PC-3 (cell line): Measurements from ENCODE around the gene MYO3B. TPM values are rescaled to one million over a fixed set of nuclear protein-coding genes. Genes with fewer than 3 reads are reported as not detected.
"Not testable (repeated sequence)": the region's sequence is repeated elsewhere in the genome, so short reads cannot be mapped to it uniquely, and the experiment has no call there.

Source experiments
- ATAC-seq: fragments of 200-7000 bp; cut with Tn5 transposase; 2 replicates; pipeline ENCODE4 v1.9.1; 2020; ENCODE audit warnings: mild to moderate bottlenecking, moderate library complexity
- BruUV-seq: library from RNA; stranded (reverse); fragments of 400-500 nt; replicated peaks from 2 replicates; lab custom pipeline; 2021; lab: Mats Ljungman, UMichigan
- CTCF ChIA-PET: fragments of 300-600 bp; sonication (Branson Sonifier 250); formaldehyde crosslinking; loops from one replicate; lab custom pipeline; 2022; ENCODE audit warnings: antibody characterized with exemption; lab: Charles Lee
- POLR2A ChIA-PET: fragments of 300-600 bp; sonication (Branson Sonifier 250); formaldehyde crosslinking; loops from one replicate; lab custom pipeline; 2022; ENCODE audit warnings: antibody characterized with exemption; ENCODE audit not compliant: unreplicated experiment; lab: Charles Lee
- DNase-seq: peaks from one replicate; pipeline ENCODE4 v3.0.0-alpha.2; 2015
- H2AFZ ChIP-seq: fragments of 300-600 bp; sonication (generic); 2 replicates; pipeline ENCODE4 v1.6.0; 2016; ENCODE audit warnings: antibody characterized with exemption, low read length
- H3F3A ChIP-seq: fragments of 300-600 bp; sonication (generic); one replicate; pipeline ENCODE4 v1.6.0; 2017; ENCODE audit warnings: antibody characterized with exemption, low read length, control low read depth, mild to moderate bottlenecking; ENCODE audit not compliant: unreplicated experiment
- H3K27ac ChIP-seq: fragments of 300-600 bp; sonication (generic); 2 replicates; pipeline ENCODE4 v1.5.1; 2016; ENCODE audit warnings: mild to moderate bottlenecking, low read length
- H3K27me3 ChIP-seq: fragments of 300-600 bp; sonication (generic); 2 replicates; pipeline ENCODE4 v1.6.1; 2016; ENCODE audit warnings: low read length, mixed read lengths
- H3K36me3 ChIP-seq: fragments of 300-600 bp; sonication (generic); 2 replicates; pipeline ENCODE4 v1.6.1; 2016; ENCODE audit warnings: low read depth, mixed run types, low read length, mixed read lengths
- H3K4me1 ChIP-seq: fragments of 300-600 bp; sonication (generic); 2 replicates; pipeline ENCODE4 v1.5.1; 2016; ENCODE audit warnings: low read length; ENCODE audit not compliant: insufficient read depth
- H3K4me2 ChIP-seq: fragments of 300-600 bp; sonication (generic); 2 replicates; pipeline ENCODE4 v1.6.0; 2016; ENCODE audit warnings: low read length
- H3K4me3 ChIP-seq: fragments of 300-600 bp; sonication (generic); 2 replicates; pipeline ENCODE4 v1.5.1; 2016; ENCODE audit warnings: mild to moderate bottlenecking, low read length, mixed read lengths
- H3K79me2 ChIP-seq: fragments of 300-600 bp; sonication (generic); 2 replicates; pipeline ENCODE4 v1.6.1; 2017; ENCODE audit warnings: low read length, mixed read lengths
- H3K9ac ChIP-seq: fragments of 300-600 bp; sonication (generic); 2 replicates; pipeline ENCODE4 v1.6.0; 2016; ENCODE audit warnings: mild to moderate bottlenecking, low read length
- H3K9me2 ChIP-seq: fragments of 300-600 bp; sonication (generic); replicated peaks from 2 replicates; pipeline ENCODE4 v1.6.1; 2016; ENCODE audit warnings: mixed run types, low read length, mixed read lengths
- H3K9me3 ChIP-seq: fragments of 300-600 bp; sonication (generic); 2 replicates; pipeline ENCODE4 v1.6.1; 2016; ENCODE audit warnings: low read length, mixed read lengths
- H4K20me1 ChIP-seq: fragments of 300-600 bp; sonication (generic); 2 replicates; pipeline ENCODE4 v1.6.1; 2016; ENCODE audit warnings: low read length, mixed read lengths
- EZH2 ChIP-seq: fragments of 300-600 bp; sonication (generic); IDR thresholded peaks from one replicate; pipeline ENCODE4 v1.6.1; 2017; ENCODE audit warnings: antibody characterized with exemption, mild to moderate bottlenecking, low read length; ENCODE audit not compliant: unreplicated experiment
- EZH2phosphoT487 ChIP-seq: fragments of 300-600 bp; sonication (generic); IDR thresholded peaks from 2 replicates; pipeline ENCODE4 v1.6.1; 2018; ENCODE audit warnings: mild to moderate bottlenecking, antibody characterized with exemption, low read length, borderline replicate concordance
- intact Hi-C: fragments of 100-400 bp; cut with micrococcal nuclease; formaldehyde crosslinking; loops from 2 replicates; pipeline ENCODE4 v1.9.0; 2023
- total RNA-seq: library from RNA; depleted of rRNA; stranded (reverse); fragments of >200 nt; gene quantifications from 2 replicates; pipeline ENCODE4 v1.2.3, GENCODE V29; 2014
- TF ChIP-seq, protein P1 (sequence below): fragments of 300-600 bp; sonication (generic); conservative IDR thresholded peaks from 2 replicates; pipeline ENCODE4 v1.5.1; 2017; ENCODE audit warnings: antibody characterized with exemption, low read depth, mild to moderate bottlenecking, low read length

The MYO3B gene
- total RNA-seq, 1 experiment from 2014 or later: 1.1 TPM

DNA sequence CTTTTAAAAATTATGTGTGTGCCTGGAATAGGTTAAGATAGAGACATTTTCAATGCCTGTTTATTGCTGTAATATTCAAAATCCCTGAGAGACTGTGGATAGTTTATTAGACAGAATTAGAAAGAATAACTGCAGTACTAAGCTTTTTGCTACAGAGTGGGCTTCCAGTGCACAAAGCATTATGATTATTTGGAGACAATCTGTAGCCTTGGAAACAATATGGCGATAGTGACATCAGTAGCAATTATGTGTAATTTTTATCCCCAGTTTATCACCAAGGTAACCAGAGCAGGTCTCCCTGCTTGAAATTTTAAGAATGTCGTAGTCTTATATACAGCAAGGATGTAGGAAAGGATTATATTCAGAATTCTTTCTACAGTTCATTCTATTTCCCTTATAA is 100.0 kb downstream of the MYO3B start:
- no peak for DNase-seq
- H3K27ac ChIP-seq: no peak overlapping the region
- H3K9me2 ChIP-seq: no peaks in the 10 kb centered on the region
- H3K4me3 ChIP-seq: no peak overlapping the region
- no peak overlapping the region for H3K4me2 ChIP-seq
- H4K20me1 ChIP-seq: no peaks in the 10 kb centered on the region
- ChIA-PET CTCF (no interaction called here), POLR2A (no interaction called here)
- no peaks in the 10 kb centered on the region for H3F3A ChIP-seq
- intact Hi-C loops: no loop called here
- TF ChIP-seq, protein P1, sequence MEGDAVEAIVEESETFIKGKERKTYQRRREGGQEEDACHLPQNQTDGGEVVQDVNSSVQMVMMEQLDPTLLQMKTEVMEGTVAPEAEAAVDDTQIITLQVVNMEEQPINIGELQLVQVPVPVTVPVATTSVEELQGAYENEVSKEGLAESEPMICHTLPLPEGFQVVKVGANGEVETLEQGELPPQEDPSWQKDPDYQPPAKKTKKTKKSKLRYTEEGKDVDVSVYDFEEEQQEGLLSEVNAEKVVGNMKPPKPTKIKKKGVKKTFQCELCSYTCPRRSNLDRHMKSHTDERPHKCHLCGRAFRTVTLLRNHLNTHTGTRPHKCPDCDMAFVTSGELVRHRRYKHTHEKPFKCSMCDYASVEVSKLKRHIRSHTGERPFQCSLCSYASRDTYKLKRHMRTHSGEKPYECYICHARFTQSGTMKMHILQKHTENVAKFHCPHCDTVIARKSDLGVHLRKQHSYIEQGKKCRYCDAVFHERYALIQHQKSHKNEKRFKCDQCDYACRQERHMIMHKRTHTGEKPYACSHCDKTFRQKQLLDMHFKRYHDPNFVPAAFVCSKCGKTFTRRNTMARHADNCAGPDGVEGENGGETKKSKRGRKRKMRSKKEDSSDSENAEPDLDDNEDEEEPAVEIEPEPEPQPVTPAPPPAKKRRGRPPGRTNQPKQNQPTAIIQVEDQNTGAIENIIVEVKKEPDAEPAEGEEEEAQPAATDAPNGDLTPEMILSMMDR: no peak
- TF ChIP-seq EZH2 (no peak), EZH2phosphoT487 (no peak)
- H3K4me1 ChIP-seq: no peaks in the 10 kb centered on the region
- BruUV-seq: no TSS peak
- ATAC-seq: no peak
- no peaks in the 10 kb centered on the region for H3K9me3 ChIP-seq
- no peak overlapping the region for H3K9ac ChIP-seq
- H3K36me3 ChIP-seq: no peaks in the 10 kb centered on the region
- no peak overlapping the region for H2AFZ ChIP-seq
- peaks cover 34% of the 10 kb centered on the region for H3K27me3 ChIP-seq
- H3K79me2 ChIP-seq: no peaks in the 10 kb centered on the region

DNA sequence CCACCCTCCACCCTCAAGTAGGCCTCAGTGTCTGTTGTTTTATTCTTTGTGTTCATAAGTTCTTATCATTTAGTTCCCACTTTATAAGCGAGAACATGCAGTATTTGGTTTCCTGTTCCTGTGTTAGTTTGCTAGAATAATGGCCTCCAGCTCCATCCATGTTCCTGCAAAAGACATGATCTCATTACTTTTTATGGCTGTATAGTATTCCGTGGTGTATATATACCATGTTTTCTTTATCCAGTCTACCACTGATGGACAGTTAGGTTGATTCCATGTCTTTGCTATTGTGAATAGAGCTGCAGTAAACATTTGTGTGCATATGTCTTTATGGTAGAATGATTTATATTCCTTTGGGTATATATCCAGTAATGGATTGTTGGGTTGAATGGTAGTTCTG is 101.7 kb downstream of the MYO3B start:
- H2AFZ ChIP-seq, ATAC-seq, H3K9me3 ChIP-seq, H3F3A ChIP-seq, H4K20me1 ChIP-seq, H3K9me2 ChIP-seq, BruUV-seq, intact Hi-C loops, H3K79me2 ChIP-seq, H3K4me3 ChIP-seq, H3K36me3 ChIP-seq, H3K9ac ChIP-seq, H3K4me1 ChIP-seq, H3K4me2 ChIP-seq, DNase-seq, CTCF ChIA-PET, POLR2A ChIA-PET, H3K27ac ChIP-seq: not testable (repeated sequence)
- H3K27me3 ChIP-seq: peaks cover 25% of the 10 kb centered on the region

DNA sequence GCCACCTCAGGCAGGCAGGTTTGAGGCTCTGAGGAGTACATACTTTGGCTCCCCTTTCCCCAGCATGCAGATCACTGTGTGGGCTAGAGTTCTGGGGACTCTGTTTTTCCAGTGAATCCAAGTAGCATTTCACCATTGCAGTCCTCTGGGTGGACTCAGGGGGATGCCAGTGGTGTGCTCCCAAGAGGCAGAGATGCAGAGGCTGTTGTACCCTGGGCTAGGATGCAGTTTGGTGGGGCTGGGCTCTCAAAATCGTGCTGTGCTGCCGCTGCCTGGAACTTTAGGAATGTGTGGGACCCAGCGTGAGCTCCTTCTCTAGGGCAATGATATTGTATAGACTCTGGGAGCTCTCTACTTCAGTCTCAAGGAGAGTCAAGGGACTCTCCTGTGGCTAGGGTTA is 104.9 kb downstream of the MYO3B start:
- H3K9me3 ChIP-seq: no peaks in the 10 kb centered on the region; the same call in 1 of the 2 replicates
- no peaks in the 10 kb centered on the region for H3F3A ChIP-seq
- no peaks in the 10 kb centered on the region for H3K36me3 ChIP-seq
- intact Hi-C loops: no loop called here
- no peak overlapping the region for H2AFZ ChIP-seq
- H4K20me1 ChIP-seq: no peaks in the 10 kb centered on the region
- H3K9ac ChIP-seq: no peak overlapping the region
- DNase-seq: no peak
- POLR2A ChIA-PET: no interaction called here
- no peak for ATAC-seq
- H3K27me3 ChIP-seq: peaks cover 6% of the 10 kb centered on the region
- no peak overlapping the region for H3K4me3 ChIP-seq
- no peak overlapping the region for H3K27ac ChIP-seq
- no peak overlapping the region for H3K4me2 ChIP-seq
- CTCF ChIA-PET: no interaction called here
- no peaks in the 10 kb centered on the region for H3K9me2 ChIP-seq
- BruUV-seq: no TSS peak
- H3K4me1 ChIP-seq: no peaks in the 10 kb centered on the region
- TF ChIP-seq EZH2 (no peak), EZH2phosphoT487 (no peak)
- TF ChIP-seq, protein P1: no peak
- no peaks in the 10 kb centered on the region for H3K79me2 ChIP-seq
